CD14-positive monocyte (primary cell): Measurements from ENCODE around the gene VAMP4. TPM values are rescaled to one million over a fixed set of nuclear protein-coding genes. Genes with fewer than 3 reads are reported as not detected.

Source experiments
- DNase-seq, 3 donors: peaks; one replicate each; pipeline ENCODE4 v3.0.0-alpha.2; 2011 to 2022
- H2AFZ ChIP-seq: 2 replicates; pipeline ENCODE4 v1.6.0; 2012; ENCODE audit warnings: mild to moderate bottlenecking, low read depth, low read length, inconsistent platforms; ENCODE audit not compliant: insufficient read depth, poor library complexity, severe bottlenecking
- H3K27ac ChIP-seq, 2 donors: 1 replicate in 1 of 2; 2 replicates in 1 of 2; pipeline ENCODE4 v1.5.1; 2012 to 2013; ENCODE audit warnings: low read length in 2 of 2, control low read depth in 1 of 2, inconsistent platforms in 1 of 2, low read depth in 1 of 2, mild to moderate bottlenecking in 1 of 2
- H3K27me3 ChIP-seq, 2 donors: one replicate each; pipeline versions ENCODE4 v1.6.0 to v1.6.1; 2011 to 2013; ENCODE audit warnings: low read length in 2 of 2; ENCODE audit not compliant: control insufficient read depth in 2 of 2, insufficient read depth in 2 of 2
- H3K36me3 ChIP-seq, 2 donors: replicated peaks in 1 of 2; 1 replicate in 1 of 2; 2 replicates in 1 of 2; pipeline versions ENCODE4 v1.5.1 to v1.6.1; 2012 to 2013; ENCODE audit warnings: low read length in 2 of 2, control low read depth in 1 of 2, inconsistent platforms in 1 of 2, mild to moderate bottlenecking in 1 of 2; ENCODE audit not compliant: insufficient read depth in 2 of 2, control insufficient read depth in 1 of 2
- H3K4me1 ChIP-seq, 2 donors: 1 replicate in 1 of 2; 2 replicates in 1 of 2; pipeline versions ENCODE4 v1.5.1 to v1.6.1; 2012 to 2013; ENCODE audit warnings: low read length in 2 of 2, control low read depth in 1 of 2, inconsistent platforms in 1 of 2, mild to moderate bottlenecking in 1 of 2, moderate library complexity in 1 of 2; ENCODE audit not compliant: insufficient read depth in 2 of 2, control insufficient read depth in 1 of 2
- H3K4me2 ChIP-seq: replicated peaks from 2 replicates; pipeline ENCODE3; 2012; ENCODE audit warnings: low read length, moderate library complexity, mild to moderate bottlenecking; ENCODE audit not compliant: poor library complexity, severe bottlenecking; ENCODE audit errors: extremely low read depth
- H3K4me3 ChIP-seq, 3 experiments: fragments of 200-600 bp in 1 of 3; sonication (generic) in 1 of 3; replicated peaks in 1 of 3; 1 replicate in 2 of 3; 2 replicates in 1 of 3; pipeline ENCODE4 v1.5.1; 2011 to 2013; ENCODE audit warnings: low read length in 3 of 3, mild to moderate bottlenecking in 3 of 3, control low read depth in 2 of 3, low read depth in 2 of 3, inconsistent platforms in 1 of 3, moderate library complexity in 1 of 3
- H3K79me2 ChIP-seq: 2 replicates; pipeline ENCODE4 v1.6.0; 2012; ENCODE audit warnings: mild to moderate bottlenecking, control low read depth, inconsistent platforms, low read length, moderate library complexity; ENCODE audit not compliant: insufficient read depth
- H3K9ac ChIP-seq: 2 replicates; pipeline ENCODE4 v1.6.0; 2017; ENCODE audit warnings: low read length, mild to moderate bottlenecking; ENCODE audit not compliant: insufficient read depth, poor library complexity, severe bottlenecking
- H3K9me3 ChIP-seq, 2 donors: replicated peaks in 1 of 2; 1 replicate in 1 of 2; 2 replicates in 1 of 2; pipeline versions ENCODE4 v1.5.1 to v1.6.1; 2012 to 2013; ENCODE audit warnings: low read length in 2 of 2, control low read depth in 1 of 2; ENCODE audit not compliant: control insufficient read depth in 1 of 2, insufficient read depth in 1 of 2
- H4K20me1 ChIP-seq: 2 replicates; pipeline ENCODE4 v1.6.0; 2012; ENCODE audit warnings: mild to moderate bottlenecking, low read length, control low read depth, moderate library complexity; ENCODE audit not compliant: insufficient read depth
- H3K27ac Mint-ChIP-seq, 7 donors: one replicate each; pipeline ENCODE4 v1.8.0; 2020; ENCODE audit warnings: mild to moderate bottlenecking in 7 of 7, mixed read lengths in 7 of 7, moderate library complexity in 6 of 7, inconsistent platforms in 2 of 7
- H3K27me3 Mint-ChIP-seq, 3 donors: one replicate each; pipeline ENCODE4 v1.8.0; 2021 to 2022; ENCODE audit warnings: low read depth in 3 of 3, mild to moderate bottlenecking in 3 of 3, mixed read lengths in 3 of 3, moderate library complexity in 3 of 3, inconsistent platforms in 1 of 3
- H3K36me3 Mint-ChIP-seq, 2 donors: one replicate each; pipeline ENCODE4 v1.8.0; 2020; ENCODE audit warnings: mixed read lengths in 2 of 2, inconsistent platforms in 1 of 2, mild to moderate bottlenecking in 1 of 2
- H3K4me1 Mint-ChIP-seq: one replicate; pipeline ENCODE4 v1.8.0; 2020; ENCODE audit warnings: mild to moderate bottlenecking, mixed read lengths
- H3K4me3 Mint-ChIP-seq, 2 donors: one replicate each; pipeline ENCODE4 v1.8.0; 2020; ENCODE audit warnings: mild to moderate bottlenecking in 2 of 2, mixed read lengths in 2 of 2, moderate library complexity in 1 of 2
- H3K9me3 Mint-ChIP-seq, 7 donors: one replicate each; pipeline ENCODE4 v1.8.0; 2020 to 2022; ENCODE audit warnings: mixed read lengths in 7 of 7, mild to moderate bottlenecking in 6 of 7, moderate library complexity in 6 of 7, inconsistent platforms in 2 of 7
- WGBS: methylation state at CpG from one replicate; pipeline ENCODE4 v1.1.5; 2013; ENCODE audit warnings: missing lambda C conversion rate; ENCODE audit not compliant: insufficient coverage; 5-methylcytosine and 5-hydroxymethylcytosine counted together
- intact Hi-C, 2 donors: fragments of 100-400 bp; cut with micrococcal nuclease; formaldehyde crosslinking; loops; one replicate each; pipeline versions ENCODE4 v1.15.0 to v1.15.1; 2023
- polyA plus RNA-seq, 3 donors: library from polyadenylated mRNA; depleted of rRNA in 1 of 3; unstranded in 2 of 3; stranded (reverse) in 1 of 3; fragments of 300-500 nt in 2 of 3; fragments of >200 nt in 1 of 3; fragmentation: Illumina TruSeq in 2 of 3; gene quantifications; 1 replicate in 2 of 3; 2 replicates in 1 of 3; pipeline ENCODE4 v1.2.3, GENCODE V29; 2012 to 2021
- TF ChIP-seq, protein P1 (sequence below): fragments of 200-600 bp; IDR thresholded peaks from one replicate; pipeline ENCODE4 v1.8.0; 2022; ENCODE audit warnings: antibody characterized with exemption, mild to moderate bottlenecking

VAMP4 gene
- polyA plus RNA-seq, 3 donors: 13.3 to 19.5 (median 18.8) TPM

DNA sequence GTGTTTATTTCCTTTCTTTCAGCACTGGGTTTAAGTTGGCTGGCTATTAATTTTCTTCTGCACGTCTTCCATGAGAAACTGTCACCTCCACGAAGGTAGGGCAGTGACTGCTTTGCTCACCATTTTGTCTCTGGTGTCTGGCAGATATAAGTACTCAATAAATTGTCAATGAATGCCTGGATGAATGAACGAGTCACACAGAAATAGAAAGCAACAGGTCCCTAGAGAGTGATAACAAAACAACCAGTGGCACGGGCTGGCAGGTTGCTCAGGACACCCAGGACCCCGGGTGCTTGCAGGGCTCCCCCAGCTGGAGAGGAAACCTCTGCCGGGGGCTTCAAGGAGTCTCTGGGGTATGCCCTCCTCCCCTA, 86.1 kb downstream of the VAMP4 start:
- no peak overlapping the region for H3K9ac ChIP-seq
- no peak overlapping the region for H3K27ac ChIP-seq
- peak overlapping the region; percentile 17 for H3K4me2 ChIP-seq

DNA sequence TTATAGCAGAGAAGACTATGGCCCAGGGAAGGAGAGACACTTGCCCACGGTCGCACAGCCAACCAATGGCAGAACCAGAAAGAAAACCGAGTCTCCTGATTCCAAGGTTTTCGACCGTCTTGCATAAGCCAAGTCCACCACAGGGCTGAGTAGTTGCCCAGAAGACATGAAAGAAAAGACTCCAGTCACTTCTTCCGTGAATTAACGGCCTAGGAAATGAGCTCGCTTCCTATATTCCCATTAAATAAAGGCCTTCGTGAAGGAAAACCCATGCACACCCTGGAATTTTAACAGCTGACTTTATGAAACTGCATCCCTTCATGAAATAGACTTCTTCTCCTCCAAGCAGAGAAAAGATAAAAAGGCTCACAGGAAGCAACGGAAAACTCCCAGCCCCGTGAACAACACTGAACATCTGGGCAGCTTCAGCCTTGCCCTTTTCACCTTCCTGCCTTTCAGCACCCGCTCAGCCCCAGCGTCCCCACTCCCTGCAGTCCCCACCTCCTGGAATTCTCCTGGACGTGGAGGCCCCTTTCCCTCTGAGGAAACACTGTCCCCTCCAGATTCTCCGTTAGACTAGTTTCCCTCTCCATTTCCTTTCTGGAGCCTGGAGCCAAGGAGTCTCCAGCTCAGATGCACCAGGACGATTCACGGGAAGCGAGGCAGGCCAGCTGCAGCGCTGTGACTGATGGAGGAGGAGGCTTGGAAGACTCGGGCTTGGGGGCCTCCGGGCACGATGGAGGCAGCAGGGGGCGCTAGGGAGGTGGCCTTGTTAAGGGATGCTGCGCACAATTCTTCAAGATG, 86.7 kb downstream of the VAMP4 start:
- peak overlapping the region in 1 of 3 experiments; percentile 16 for H3K4me3 ChIP-seq
- WGBS: 18% methylated on average over 20 of the region's 24 CpGs
- no peak overlapping the region for H3K9ac ChIP-seq
- no peaks in the 10 kb centered on the region for H3K79me2 ChIP-seq
- H3K4me1 ChIP-seq: peaks cover 4 to 7% of the 10 kb centered on the region in 2 donors
- Mint-ChIP-seq H3K9me3 (peaks cover 0 to 2% (median 0%) of the 10 kb centered on the region in 7 donors), H3K4me1 (peaks cover 12% of the 10 kb centered on the region), H3K4me3 (peak overlapping the region; percentile 62 to 82), H3K27me3 (peaks cover 8 to 11% (median 10%) of the 10 kb centered on the region in 3 donors), H3K27ac (peak overlapping the region in 1 of 7 donors; percentile 20), H3K36me3 (no peaks in the 10 kb centered on the region)
- TF ChIP-seq, protein P1, sequence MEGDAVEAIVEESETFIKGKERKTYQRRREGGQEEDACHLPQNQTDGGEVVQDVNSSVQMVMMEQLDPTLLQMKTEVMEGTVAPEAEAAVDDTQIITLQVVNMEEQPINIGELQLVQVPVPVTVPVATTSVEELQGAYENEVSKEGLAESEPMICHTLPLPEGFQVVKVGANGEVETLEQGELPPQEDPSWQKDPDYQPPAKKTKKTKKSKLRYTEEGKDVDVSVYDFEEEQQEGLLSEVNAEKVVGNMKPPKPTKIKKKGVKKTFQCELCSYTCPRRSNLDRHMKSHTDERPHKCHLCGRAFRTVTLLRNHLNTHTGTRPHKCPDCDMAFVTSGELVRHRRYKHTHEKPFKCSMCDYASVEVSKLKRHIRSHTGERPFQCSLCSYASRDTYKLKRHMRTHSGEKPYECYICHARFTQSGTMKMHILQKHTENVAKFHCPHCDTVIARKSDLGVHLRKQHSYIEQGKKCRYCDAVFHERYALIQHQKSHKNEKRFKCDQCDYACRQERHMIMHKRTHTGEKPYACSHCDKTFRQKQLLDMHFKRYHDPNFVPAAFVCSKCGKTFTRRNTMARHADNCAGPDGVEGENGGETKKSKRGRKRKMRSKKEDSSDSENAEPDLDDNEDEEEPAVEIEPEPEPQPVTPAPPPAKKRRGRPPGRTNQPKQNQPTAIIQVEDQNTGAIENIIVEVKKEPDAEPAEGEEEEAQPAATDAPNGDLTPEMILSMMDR: peak; percentile 79
- peak; percentile 23 to 39 (median 31) for DNase-seq
- no peaks in the 10 kb centered on the region for H4K20me1 ChIP-seq
- H3K9me3 ChIP-seq: no peaks in the 10 kb centered on the region
- H3K27me3 ChIP-seq: peaks cover 0 to 7% of the 10 kb centered on the region in 2 donors
- H3K4me2 ChIP-seq: peak overlapping the region; percentile 17
- H2AFZ ChIP-seq: peak overlapping the region; percentile 73
- no peak overlapping the region for H3K27ac ChIP-seq
- no peaks in the 10 kb centered on the region for H3K36me3 ChIP-seq
- intact Hi-C loops: loop anchor here in 1 of 2 donors (10.0 kb wide), 1 partner anchor 330 kb away; no protein-coding TSS in a partner anchor

More for the DNA sequence above, 86.1 kb downstream of the VAMP4 start:
- no peak overlapping the region for H3K4me3 ChIP-seq
- H3K79me2 ChIP-seq: no peaks in the 10 kb centered on the region
- Mint-ChIP-seq H3K4me1 (peaks cover 12% of the 10 kb centered on the region), H3K27ac (no peak overlapping the region), H3K27me3 (peaks cover 8 to 11% (median 10%) of the 10 kb centered on the region in 3 donors), H3K36me3 (no peaks in the 10 kb centered on the region), H3K9me3 (peaks cover 0 to 2% (median 0%) of the 10 kb centered on the region in 7 donors), H3K4me3 (peak overlapping the region in 1 of 2 donors; percentile 82)
- no peak for DNase-seq
- peaks cover 4 to 7% of the 10 kb centered on the region in 2 donors for H3K4me1 ChIP-seq
- 76% methylated on average over 2 of the region's 6 CpGs for WGBS
- H3K27me3 ChIP-seq: peaks cover 0 to 7% of the 10 kb centered on the region in 2 donors
- no peaks in the 10 kb centered on the region for H3K9me3 ChIP-seq
- intact Hi-C loops: loop anchor here in 1 of 2 donors (10.0 kb wide), 1 partner anchor 329 kb away; no protein-coding TSS in a partner anchor
- peak overlapping the region; percentile 73 for H2AFZ ChIP-seq
- no peaks in the 10 kb centered on the region for H3K36me3 ChIP-seq
- H4K20me1 ChIP-seq: no peaks in the 10 kb centered on the region
- TF ChIP-seq, protein P1: peak; percentile 36
